GM12872 (cell line): Measurements from ENCODE around the gene LCE7A.

Source experiments
- TF ChIP-seq, protein P1 (sequence below): IDR thresholded peaks from 3 replicates; pipeline ENCODE4 v1.5.1; 2011; ENCODE audit warnings: low read depth, mild to moderate bottlenecking, low read length, moderate library complexity; ENCODE audit not compliant: insufficient read depth

The LCE7A gene, protein sequence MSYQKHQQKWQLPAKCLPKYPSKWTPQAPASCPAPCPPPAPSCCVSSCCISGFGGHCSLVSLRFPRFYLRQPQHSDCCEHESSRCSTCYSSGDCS

GRCh38 chr1:152859696-152860095, at the start of gene LCE7A:
Gene LCE7A, plus strand, starts transcription at chr1:152859996. Its CDS starts 702 bp downstream, at chr1:152860698.
- TF ChIP-seq, protein P1, sequence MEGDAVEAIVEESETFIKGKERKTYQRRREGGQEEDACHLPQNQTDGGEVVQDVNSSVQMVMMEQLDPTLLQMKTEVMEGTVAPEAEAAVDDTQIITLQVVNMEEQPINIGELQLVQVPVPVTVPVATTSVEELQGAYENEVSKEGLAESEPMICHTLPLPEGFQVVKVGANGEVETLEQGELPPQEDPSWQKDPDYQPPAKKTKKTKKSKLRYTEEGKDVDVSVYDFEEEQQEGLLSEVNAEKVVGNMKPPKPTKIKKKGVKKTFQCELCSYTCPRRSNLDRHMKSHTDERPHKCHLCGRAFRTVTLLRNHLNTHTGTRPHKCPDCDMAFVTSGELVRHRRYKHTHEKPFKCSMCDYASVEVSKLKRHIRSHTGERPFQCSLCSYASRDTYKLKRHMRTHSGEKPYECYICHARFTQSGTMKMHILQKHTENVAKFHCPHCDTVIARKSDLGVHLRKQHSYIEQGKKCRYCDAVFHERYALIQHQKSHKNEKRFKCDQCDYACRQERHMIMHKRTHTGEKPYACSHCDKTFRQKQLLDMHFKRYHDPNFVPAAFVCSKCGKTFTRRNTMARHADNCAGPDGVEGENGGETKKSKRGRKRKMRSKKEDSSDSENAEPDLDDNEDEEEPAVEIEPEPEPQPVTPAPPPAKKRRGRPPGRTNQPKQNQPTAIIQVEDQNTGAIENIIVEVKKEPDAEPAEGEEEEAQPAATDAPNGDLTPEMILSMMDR = no peak

DNA sequence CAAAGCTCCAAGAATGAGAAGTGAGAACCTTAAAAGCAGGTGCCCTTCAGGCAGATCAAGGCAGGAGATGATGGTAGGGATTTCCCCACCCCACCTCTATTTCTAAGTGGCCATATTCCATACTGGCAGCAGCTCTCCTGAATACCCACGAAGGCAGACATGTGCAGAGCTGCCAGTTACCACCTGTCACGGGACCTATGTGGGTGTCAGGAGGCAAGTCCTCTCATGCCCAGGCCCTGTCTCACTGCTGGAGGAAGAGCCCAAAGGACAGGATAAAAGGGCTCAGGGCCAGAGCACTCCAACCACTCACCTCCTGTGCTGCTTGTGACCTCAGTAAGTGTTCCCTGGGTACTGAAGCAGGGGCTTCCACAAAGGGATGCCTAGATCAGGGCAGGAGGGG, 48.7 kb upstream of the LCE7A start:
- TF ChIP-seq, protein P1 = no peak

GRCh38 chr1:152811671-152812070, 48.1 kb upstream of the LCE7A start, which contains the start of gene LCE1B:
Gene LCE1B, plus strand, starts transcription at chr1:152811971. Its CDS starts 476 bp downstream, at chr1:152812447.
- TF ChIP-seq, protein P1 = no peak

GRCh38 chr1:152817309-152817708, 42.5 kb upstream of the LCE7A start:
- TF ChIP-seq, protein P1 = no peak

GRCh38 chr1:152823294-152823693, 36.5 kb upstream of the LCE7A start:
- TF ChIP-seq, protein P1 = peak; percentile 27; the same call in 1 of the 3 replicates

DNA sequence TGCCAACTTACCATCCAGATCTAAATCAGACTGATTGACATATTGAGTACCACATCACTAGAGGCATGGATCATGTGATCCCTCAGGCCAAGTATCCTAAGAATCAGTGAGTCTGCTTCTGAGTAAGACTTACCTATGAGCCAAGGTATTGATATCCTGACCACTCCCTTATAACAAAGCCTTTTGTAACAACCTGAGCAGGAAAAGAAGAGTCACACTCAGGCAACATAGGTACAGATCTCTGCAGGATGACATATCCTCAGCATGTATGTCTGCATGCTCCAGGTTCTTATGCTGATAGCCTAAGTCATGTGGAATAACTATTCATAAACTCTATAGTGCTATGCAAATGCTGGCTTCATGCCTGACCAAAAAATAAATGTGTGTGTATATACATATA, 34.8 kb upstream of the LCE7A start:
- TF ChIP-seq, protein P1 = no peak

DNA sequence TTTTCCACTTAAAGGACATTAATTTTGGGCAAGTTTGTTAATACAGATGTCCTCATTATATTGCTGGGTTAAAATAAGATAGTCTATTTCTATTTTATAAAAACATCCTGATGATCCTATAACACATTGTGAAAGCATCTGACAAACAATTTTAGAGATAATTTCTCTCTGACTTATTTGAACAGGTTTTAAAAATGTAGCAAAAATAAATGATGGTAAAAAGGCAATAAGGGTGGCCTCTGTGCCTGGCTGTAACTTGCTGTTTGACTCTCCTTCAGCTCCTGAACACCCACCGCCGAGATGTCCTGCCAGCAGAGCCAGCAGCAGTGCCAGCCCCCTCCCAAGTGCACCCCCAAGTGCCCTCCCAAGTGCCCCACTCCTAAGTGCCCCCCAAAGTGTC, 32.6 kb upstream of the LCE7A start, which contains the start of gene LCE1A:
Gene LCE1A (plus strand): TSS at position 301 of the 400 bp plus-strand sequence. CDS start 0 bp downstream, at position 301.
- TF ChIP-seq, protein P1 = no peak
